Measurements from ENCODE around the gene MCM7. TPM values are rescaled to one million over a fixed set of nuclear protein-coding genes. Genes with fewer than 3 reads are reported as not detected.

The MCM7 gene
- polyA plus RNA-seq, 1 donor, result 93.8 TPM

DNA sequence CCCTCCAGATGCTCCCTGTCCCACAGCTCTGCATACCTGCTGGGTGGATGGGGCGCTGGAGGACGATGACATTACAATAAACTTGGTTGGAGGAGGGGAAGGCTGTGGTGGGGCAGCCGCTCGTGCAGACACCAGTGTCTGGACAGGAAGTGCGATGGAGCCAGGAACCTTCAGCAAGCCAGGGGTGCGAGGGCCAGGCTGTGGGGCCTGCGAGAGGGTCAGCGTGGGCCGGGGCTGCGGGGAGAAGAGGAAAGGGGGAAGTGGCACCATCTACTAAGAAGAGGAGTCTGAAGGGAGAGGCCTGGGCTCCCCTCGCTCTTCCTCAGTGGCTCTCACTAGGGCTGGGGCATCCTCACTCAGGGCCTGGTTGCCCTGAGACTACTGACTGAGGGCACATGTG is 6.7 kb upstream of the MCM7 start:
- WGBS (ENCODE audit: insufficient coverage, low lambda C conversion rate), result 90% methylated on average over 2 of the region's 11 CpGs
- no peaks in the 10 kb centered on the region for H3K27me3 ChIP-seq (ENCODE audit: control insufficient read depth, insufficient read depth, low read length)
- H3K9me3 ChIP-seq (ENCODE audit: control insufficient read depth, low read depth, low read length), result no peaks in the 10 kb centered on the region
- no peak for DNase-seq
- no peak overlapping the region for H3K4me3 ChIP-seq (ENCODE audit: low read length)
- H3K4me1 ChIP-seq (ENCODE audit: control insufficient read depth, insufficient read depth, low read length), result no peaks in the 10 kb centered on the region
- H3K36me3 ChIP-seq (ENCODE audit: control insufficient read depth, insufficient read depth, low read length), result peaks cover 80% of the 10 kb centered on the region
- no peak overlapping the region for H3K27ac ChIP-seq (ENCODE audit: low read length)

DNA sequence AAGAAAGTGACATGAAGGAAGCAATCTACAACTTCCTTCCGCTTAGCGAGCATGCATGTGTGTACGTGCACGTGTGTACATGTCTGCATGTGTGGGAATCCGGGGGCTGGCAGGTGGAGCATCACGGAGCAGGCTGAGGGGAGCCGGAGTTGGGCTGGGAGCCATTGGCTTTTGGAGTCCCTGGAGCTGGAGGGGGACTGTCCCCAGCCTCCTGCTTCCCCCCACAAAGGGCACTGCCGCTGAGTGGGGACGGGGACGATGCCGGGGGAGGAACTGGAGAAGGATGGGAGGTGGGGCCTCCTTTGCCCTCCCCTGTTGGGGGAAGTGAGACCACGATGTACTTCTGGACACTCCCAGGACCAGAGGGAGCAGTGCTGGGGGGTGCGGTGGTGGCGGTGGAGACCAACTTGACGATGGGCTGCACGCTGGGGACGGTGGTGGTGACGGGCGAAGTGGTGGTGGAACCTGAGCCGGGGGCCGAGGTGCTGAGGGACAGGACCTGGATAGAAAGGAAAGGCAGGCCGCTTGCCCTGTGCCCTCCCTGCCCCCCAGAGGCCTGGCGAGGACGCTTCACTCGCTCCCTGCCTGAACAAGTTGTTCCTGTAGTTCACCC is 6.0 kb upstream of the MCM7 start:
- DNase-seq, result no peak
- Histone ChIP-seq H3K36me3 (ENCODE audit: control insufficient read depth, insufficient read depth, low read length) (peaks cover 75% of the 10 kb centered on the region), H3K27ac (ENCODE audit: low read length) (no peak overlapping the region), H3K4me1 (ENCODE audit: control insufficient read depth, insufficient read depth, low read length) (no peaks in the 10 kb centered on the region), H3K27me3 (ENCODE audit: control insufficient read depth, insufficient read depth, low read length) (no peaks in the 10 kb centered on the region), H3K4me3 (ENCODE audit: low read length) (no peak overlapping the region), H3K9me3 (ENCODE audit: control insufficient read depth, low read depth, low read length) (no peaks in the 10 kb centered on the region)
- WGBS (ENCODE audit: insufficient coverage, low lambda C conversion rate), result no CpG with 5 or more reads among the region's 25 CpGs

DNA sequence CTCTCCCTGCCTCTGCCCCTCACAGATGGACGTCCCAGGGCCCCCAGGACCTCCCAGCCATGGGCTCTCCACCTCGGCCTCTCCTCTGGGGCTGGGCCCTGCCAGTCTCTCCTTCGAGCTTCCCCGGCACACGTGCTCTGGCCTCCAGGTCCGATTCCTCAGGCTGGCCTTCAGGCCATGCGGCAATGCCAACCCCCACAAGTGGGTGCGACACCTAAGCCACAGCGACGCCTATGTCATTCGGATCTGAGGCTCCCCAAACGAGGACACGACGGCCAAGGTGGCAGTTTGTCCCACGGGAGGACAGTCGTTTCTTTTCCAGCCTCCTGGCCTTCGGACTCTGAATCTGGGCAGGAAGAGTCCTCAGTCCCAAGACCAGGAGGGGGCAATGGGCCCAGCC is 5.4 kb upstream of the MCM7 start:
- Histone ChIP-seq H3K36me3 (ENCODE audit: control insufficient read depth, insufficient read depth, low read length) (peaks cover 69% of the 10 kb centered on the region), H3K9me3 (ENCODE audit: control insufficient read depth, low read depth, low read length) (no peaks in the 10 kb centered on the region), H3K4me1 (ENCODE audit: control insufficient read depth, insufficient read depth, low read length) (no peaks in the 10 kb centered on the region), H3K27ac (ENCODE audit: low read length) (no peak overlapping the region), H3K4me3 (ENCODE audit: low read length) (no peak overlapping the region), H3K27me3 (ENCODE audit: control insufficient read depth, insufficient read depth, low read length) (no peaks in the 10 kb centered on the region)
- DNase-seq, result no peak
- WGBS (ENCODE audit: insufficient coverage, low lambda C conversion rate), result no CpG with 5 or more reads among the region's 17 CpGs

DNA sequence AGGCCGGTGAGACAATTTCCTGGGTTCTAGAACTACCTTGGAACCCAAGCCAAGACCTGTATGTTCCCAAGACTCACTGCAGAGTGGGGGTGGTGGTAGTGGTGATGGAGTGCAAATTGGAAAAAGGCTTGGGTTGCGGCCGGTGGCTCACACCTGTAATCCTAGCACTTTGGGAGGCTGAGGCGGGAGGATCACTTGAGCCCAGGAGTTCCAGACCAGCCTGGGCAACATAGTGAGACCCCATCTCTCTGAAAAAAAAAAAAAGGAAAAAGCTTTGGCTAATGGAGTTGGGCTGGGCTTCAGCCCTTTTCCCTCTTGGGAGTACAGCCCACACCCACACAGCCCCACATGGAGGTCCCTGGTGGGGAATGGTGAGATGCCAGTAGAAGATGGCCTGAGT is 4.3 kb upstream of the MCM7 start:
- Histone ChIP-seq H3K27me3 (ENCODE audit: control insufficient read depth, insufficient read depth, low read length) (no peaks in the 10 kb centered on the region), H3K9me3 (ENCODE audit: control insufficient read depth, low read depth, low read length) (no peaks in the 10 kb centered on the region), H3K4me1 (ENCODE audit: control insufficient read depth, insufficient read depth, low read length) (no peaks in the 10 kb centered on the region), H3K27ac (ENCODE audit: low read length) (no peak overlapping the region), H3K4me3 (ENCODE audit: low read length) (no peak overlapping the region), H3K36me3 (ENCODE audit: control insufficient read depth, insufficient read depth, low read length) (peaks cover 61% of the 10 kb centered on the region)
- no CpG with 5 or more reads among the region's 4 CpGs for WGBS (ENCODE audit: insufficient coverage, low lambda C conversion rate)
- no peak for DNase-seq

DNA sequence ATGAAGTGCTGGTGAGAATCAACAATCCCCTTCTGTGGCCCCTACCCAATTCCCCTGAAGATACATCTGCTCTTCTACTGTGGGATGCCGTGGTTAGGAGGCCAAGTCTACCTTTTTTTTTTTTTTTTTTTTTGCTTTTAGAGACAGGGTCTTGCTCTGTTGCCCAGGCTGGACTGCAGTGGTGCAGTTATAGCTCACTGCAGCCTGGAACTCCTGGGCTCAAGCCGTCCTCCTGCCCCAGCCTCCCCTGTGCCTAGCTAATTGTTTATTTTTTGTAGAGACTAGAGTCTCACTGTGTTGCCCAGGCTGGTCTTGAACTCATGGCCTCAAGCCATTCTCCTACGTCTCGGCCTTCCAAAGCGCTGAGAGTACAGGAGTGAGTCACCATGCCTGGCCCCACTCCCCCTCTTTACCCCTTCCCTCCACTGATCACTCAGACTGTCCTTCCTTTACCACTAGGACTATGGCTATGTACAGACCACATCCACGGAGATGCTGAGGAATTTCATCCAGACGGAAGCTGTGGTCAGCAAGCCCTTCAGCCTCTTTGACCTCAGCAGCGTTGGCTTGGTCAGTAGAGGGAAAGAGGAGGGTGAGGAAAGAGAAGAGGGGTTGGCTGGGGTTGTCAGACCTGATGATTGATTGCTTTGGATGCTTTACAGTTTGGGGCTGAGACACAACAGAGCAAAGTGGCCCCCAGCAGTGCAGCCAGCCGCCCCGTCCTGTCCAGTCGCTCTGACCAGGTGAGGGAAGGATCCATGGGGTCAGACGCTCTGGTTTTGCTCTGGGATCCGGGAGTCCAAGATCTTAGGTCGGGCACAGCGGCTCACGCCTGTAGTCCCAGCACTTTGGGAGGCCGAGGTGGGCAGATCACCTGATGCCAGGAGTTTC is 2.0 kb upstream of the MCM7 start:
- no peak overlapping the region for H3K27ac ChIP-seq (ENCODE audit: low read length)
- no peak for DNase-seq
- no CpG with 5 or more reads among the region's 17 CpGs for WGBS (ENCODE audit: insufficient coverage, low lambda C conversion rate)
- H3K27me3 ChIP-seq (ENCODE audit: control insufficient read depth, insufficient read depth, low read length), result no peaks in the 10 kb centered on the region
- no peaks in the 10 kb centered on the region for H3K9me3 ChIP-seq (ENCODE audit: control insufficient read depth, low read depth, low read length)
- peaks cover 58% of the 10 kb centered on the region for H3K36me3 ChIP-seq (ENCODE audit: control insufficient read depth, insufficient read depth, low read length)
- peaks cover 11% of the 10 kb centered on the region for H3K4me1 ChIP-seq (ENCODE audit: control insufficient read depth, insufficient read depth, low read length)
- H3K4me3 ChIP-seq (ENCODE audit: low read length), result no peak overlapping the region

DNA sequence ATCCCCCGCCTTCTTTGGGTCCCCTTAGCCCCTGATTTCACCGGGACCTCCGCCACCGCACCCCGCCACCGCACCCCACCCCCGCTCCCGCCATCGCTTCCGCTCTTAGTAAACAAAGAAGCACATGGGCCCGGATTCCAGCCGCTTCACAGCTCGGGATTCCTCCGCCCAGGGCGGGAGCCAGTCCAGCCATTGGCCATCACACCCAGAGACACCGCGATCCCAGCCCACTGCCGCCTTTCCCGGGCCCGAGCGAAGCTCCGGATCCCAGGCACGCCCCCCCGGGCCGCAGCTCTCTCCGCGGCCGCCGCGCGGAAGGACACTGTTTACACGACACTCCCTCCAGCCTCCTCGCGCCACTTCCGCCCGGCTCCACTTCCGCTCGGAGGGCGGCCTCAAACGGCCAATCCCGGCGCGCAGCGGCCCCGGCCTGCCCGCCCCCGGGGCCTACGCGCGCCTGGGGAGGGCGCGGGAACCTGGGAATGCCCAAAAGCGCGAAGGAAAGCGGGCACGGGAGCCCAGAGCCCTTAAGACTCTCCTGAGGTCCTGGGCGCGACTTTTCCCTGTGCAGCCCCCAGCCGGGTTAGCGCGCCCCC is 679 bp downstream of the MCM7 start:
- WGBS (ENCODE audit: insufficient coverage, low lambda C conversion rate), result no CpG with 5 or more reads among the region's 61 CpGs
- Histone ChIP-seq H3K27me3 (ENCODE audit: control insufficient read depth, insufficient read depth, low read length) (no peaks in the 10 kb centered on the region), H3K9me3 (ENCODE audit: control insufficient read depth, low read depth, low read length) (no peaks in the 10 kb centered on the region), H3K4me1 (ENCODE audit: control insufficient read depth, insufficient read depth, low read length) (peaks cover 11% of the 10 kb centered on the region), H3K36me3 (ENCODE audit: control insufficient read depth, insufficient read depth, low read length) (peaks cover 60% of the 10 kb centered on the region), H3K4me3 (ENCODE audit: low read length) (peak overlapping the region; percentile 90), H3K27ac (ENCODE audit: low read length) (peak overlapping the region; percentile 84)
- peak; percentile 95 to 99 for DNase-seq

DNA sequence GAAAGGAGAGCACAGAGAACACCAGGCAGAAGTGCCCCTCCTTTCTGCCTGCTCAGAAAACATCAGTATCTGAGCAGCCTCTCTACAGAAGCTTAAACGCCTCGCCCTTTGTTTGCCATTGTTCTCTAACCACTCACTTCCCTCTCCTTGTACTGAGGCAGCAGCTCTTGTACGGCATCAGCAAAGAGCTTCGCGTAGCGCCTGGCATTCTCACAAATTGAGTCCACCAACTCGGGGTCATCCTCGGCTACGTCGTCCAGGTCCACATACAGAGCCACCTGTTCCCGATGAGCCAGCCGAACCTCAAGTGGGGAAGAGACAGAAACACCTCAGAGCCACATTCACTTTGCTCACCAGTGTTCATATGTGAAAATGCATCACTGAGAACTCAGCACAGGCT is 1.7 kb downstream of the MCM7 start:
- DNase-seq, result no peak
- peaks cover 61% of the 10 kb centered on the region for H3K36me3 ChIP-seq (ENCODE audit: control insufficient read depth, insufficient read depth, low read length)

DNA sequence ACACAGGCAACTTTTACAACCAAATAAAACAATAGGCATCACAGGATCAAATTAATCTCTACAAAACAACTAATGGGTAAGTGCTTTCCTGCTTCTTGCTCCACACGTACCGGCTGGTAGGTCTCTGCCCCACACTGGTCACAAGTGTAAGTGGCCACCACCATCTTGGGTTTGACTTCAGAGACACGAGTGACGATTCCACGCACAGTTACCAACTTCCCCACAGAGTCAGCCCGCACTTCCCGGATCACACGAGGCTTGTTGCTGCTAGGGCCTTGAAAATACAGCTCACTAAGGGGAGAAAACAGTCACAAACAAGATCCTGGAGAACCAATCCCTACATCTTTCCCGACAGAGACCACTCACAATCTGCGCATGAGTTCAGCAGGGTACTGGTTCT is 2.3 kb downstream of the MCM7 start:
- no CpG with 5 or more reads among the region's 10 CpGs for WGBS (ENCODE audit: insufficient coverage, low lambda C conversion rate)
- H3K36me3 ChIP-seq (ENCODE audit: control insufficient read depth, insufficient read depth, low read length), result peaks cover 62% of the 10 kb centered on the region
- no peaks in the 10 kb centered on the region for H3K27me3 ChIP-seq (ENCODE audit: control insufficient read depth, insufficient read depth, low read length)
- H3K4me1 ChIP-seq (ENCODE audit: control insufficient read depth, insufficient read depth, low read length), result peaks cover 11% of the 10 kb centered on the region
- no peak for DNase-seq
- peak overlapping the region; percentile 90 for H3K4me3 ChIP-seq (ENCODE audit: low read length)
- H3K27ac ChIP-seq (ENCODE audit: low read length), result no peak overlapping the region
- H3K9me3 ChIP-seq (ENCODE audit: control insufficient read depth, low read depth, low read length), result no peaks in the 10 kb centered on the region

More for the DNA sequence above, 1.7 kb downstream of the MCM7 start:
- Histone ChIP-seq H3K27ac (ENCODE audit: low read length) (no peak overlapping the region), H3K4me1 (ENCODE audit: control insufficient read depth, insufficient read depth, low read length) (peaks cover 11% of the 10 kb centered on the region), H3K4me3 (ENCODE audit: low read length) (peak overlapping the region; percentile 90), H3K27me3 (ENCODE audit: control insufficient read depth, insufficient read depth, low read length) (no peaks in the 10 kb centered on the region), H3K9me3 (ENCODE audit: control insufficient read depth, low read depth, low read length) (no peaks in the 10 kb centered on the region)
- 60% methylated on average over 2 of the region's 12 CpGs for WGBS (ENCODE audit: insufficient coverage, low lambda C conversion rate)

DNA sequence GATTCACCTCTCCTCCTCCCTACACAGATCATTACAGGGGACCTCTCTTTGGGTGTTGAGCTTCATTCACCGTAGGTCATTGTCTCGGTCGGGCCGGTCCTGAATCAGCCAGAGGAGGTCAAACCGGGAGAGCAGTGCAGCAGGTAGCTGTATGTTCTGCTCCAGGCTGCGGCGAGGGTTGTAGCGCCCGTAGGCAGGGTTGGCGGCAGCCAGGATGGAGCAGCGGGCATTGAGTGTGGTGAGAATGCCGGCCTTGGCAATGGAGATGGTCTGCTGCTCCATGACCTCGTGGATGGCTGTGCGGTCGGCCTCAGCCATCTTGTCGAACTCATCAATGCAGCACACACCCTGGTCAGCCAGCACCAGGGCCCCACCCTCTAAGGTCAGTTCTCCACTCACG is 5.5 kb downstream of the MCM7 start:
- no CpG with 5 or more reads among the region's 17 CpGs for WGBS (ENCODE audit: insufficient coverage, low lambda C conversion rate)
- H3K36me3 ChIP-seq (ENCODE audit: control insufficient read depth, insufficient read depth, low read length), result peaks cover 88% of the 10 kb centered on the region
- H3K9me3 ChIP-seq (ENCODE audit: control insufficient read depth, low read depth, low read length), result no peaks in the 10 kb centered on the region
- no peaks in the 10 kb centered on the region for H3K27me3 ChIP-seq (ENCODE audit: control insufficient read depth, insufficient read depth, low read length)
- no peak overlapping the region for H3K27ac ChIP-seq (ENCODE audit: low read length)
- no peak for DNase-seq
- peaks cover 11% of the 10 kb centered on the region for H3K4me1 ChIP-seq (ENCODE audit: control insufficient read depth, insufficient read depth, low read length)
- H3K4me3 ChIP-seq (ENCODE audit: low read length), result no peak overlapping the region

DNA sequence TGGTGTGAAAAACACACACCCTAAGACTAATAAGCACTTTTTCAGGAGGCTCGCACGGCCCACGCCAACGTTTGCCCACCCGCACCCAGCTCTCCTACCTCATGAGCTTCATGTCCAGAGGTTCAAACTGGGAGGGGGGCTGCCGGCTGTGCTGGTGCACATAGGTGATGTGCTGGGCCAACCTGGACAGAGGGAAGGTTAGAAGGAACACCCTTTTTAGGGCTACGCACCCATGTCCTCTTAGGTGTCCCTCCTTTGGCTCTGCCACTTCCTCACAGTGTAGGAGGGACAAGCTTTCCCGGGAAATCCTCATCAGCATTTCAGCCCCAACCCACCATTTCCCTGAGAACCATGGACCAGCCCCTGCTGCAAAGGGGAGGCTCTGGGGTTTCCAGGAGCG is 5.9 kb downstream of the MCM7 start:
- DNase-seq, result no peak
- H3K27ac ChIP-seq (ENCODE audit: low read length), result no peak overlapping the region
- no peak overlapping the region for H3K4me3 ChIP-seq (ENCODE audit: low read length)
- no peaks in the 10 kb centered on the region for H3K9me3 ChIP-seq (ENCODE audit: control insufficient read depth, low read depth, low read length)
- no peaks in the 10 kb centered on the region for H3K27me3 ChIP-seq (ENCODE audit: control insufficient read depth, insufficient read depth, low read length)
- peaks cover 92% of the 10 kb centered on the region for H3K36me3 ChIP-seq (ENCODE audit: control insufficient read depth, insufficient read depth, low read length)
- no CpG with 5 or more reads among the region's 9 CpGs for WGBS (ENCODE audit: insufficient coverage, low lambda C conversion rate)
- peaks cover 11% of the 10 kb centered on the region for H3K4me1 ChIP-seq (ENCODE audit: control insufficient read depth, insufficient read depth, low read length)

All from large intestine (tissue), 3 donors.